ENCODE data around the gene PLXNB1.

The PLXNB1 gene

GRCh38 chr3:48432411-48433371 is 2.8 kb upstream of the PLXNB1 start:
- no peak for DNase-seq

- DNase-seq: no peak
Observed at GRCh38 chr3:48431224-48432029, 1.5 kb upstream of the PLXNB1 start.

GRCh38 chr3:48430708-48431101 is 819 bp upstream of the PLXNB1 start:
- no peak for DNase-seq

GRCh38 chr3:48429317-48429959 is 448 bp downstream of the PLXNB1 start:
- DNase-seq: no peak

DNA sequence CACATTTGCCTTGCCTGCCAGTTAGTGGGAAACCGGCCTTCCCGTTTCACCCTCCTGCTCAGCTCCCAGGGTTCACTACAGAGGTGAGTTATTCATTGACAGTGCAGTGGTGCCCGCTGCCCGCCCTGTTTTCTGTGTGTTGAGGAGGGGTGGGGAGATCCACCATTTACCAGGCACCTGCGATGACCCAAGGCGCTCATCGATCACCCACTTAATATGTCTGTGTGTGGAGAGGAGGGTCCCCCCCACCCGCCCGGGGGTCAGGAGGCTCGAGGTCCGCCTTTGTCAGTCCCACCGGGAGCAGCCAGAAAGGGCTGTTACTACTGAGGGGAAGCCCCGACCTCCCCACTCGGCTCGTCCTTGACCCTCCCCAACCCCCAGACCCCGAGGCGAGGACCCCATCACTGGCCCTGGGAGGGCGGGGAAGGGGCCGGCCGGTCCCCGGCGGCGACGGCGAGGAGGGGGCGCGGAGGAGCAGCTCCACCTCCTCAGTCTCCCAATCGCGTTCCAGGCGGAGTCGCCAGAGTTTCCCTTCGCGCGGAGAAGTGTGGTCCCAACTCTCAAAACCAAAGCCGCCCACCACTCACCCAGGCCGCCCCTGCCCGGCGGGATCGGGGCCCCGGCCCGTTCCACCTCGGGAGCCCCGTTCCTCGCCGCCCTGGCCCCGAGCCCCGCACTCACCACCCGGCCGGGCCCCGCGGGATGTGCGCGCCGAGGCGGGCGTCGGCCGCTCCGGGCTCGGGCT is 1.1 kb downstream of the PLXNB1 start:
- DNase-seq: no peak

DNA sequence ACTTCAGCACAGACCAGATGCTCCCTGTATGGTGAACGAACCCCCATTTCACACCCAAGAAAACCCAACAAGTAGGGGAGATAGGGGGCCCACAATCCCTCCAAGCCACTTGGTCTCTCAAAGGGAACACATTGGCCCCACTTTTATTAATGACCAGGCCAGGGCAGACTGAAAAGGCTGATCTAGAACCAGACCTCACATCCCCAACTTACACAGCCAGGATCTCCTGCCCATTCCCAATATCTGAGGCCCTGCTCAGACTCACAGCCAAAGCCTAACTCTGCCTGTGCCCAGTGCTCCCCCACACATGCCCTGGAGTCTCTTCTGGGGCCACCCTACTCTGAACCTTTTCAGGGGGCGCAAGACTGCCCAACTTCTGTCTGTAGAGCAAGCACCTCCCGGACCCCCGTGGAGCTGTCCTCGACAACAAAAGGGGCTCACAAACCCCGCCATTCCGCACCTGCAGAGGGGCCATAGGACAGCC is 1.8 kb downstream of the PLXNB1 start:
- DNase-seq: no peak

DNA sequence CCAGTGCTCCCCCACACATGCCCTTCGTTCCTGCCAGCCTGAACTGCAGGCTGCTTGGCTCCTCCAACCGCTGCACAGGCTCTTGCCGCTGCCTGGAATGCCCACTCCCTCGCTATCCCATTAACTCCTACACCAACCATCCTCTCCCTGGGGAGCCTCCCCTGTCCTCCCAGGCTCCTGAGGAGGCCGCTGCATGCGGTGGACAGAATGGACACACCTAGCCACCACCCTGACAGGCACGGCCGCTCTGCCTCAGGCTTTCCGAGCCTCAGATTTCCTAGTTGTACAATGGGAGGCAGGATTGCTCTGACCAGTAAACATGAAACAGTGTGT is 2.3 kb downstream of the PLXNB1 start:
- DNase-seq: no peak

DNA sequence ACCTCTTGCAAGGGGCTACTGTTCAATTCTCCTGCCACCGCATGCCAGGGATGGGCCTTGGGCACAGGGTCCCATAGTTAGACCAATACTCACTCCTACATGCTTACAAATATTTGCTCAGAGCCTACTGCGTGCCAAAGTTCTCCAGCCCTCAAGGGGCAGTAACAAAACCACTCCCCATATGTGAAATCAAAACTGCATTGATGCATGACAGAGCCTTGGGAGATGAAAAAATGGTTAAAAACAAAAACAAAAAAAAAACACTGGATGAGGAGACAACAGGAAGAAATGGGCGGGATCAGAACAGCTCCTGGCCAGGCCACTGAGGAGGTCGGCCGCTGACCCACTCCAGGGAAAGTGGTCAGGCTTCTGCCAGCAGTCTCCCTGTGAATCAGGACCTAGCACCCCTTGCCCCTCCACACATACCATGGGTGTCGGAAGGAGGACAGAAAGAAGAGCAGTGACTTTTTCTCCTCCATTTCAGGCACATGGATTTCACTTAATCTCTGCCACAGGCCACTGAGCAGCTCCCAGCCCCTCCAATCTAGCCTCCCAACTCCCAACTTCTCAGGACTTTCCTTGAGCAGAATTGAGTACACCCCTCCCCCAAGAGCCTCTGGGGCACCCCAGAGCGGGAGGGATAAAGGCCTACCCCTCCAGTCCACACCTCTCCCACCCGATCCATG is 2.8 kb downstream of the PLXNB1 start:
- DNase-seq: no peak

GRCh38 chr3:48426401-48426909 is 3.4 kb downstream of the PLXNB1 start:
- DNase-seq: no peak

GRCh38 chr3:48425281-48425812 is 4.5 kb downstream of the PLXNB1 start:
- DNase-seq: no peak

- DNase-seq: no peak
Observed at GRCh38 chr3:48423883-48424695, 5.8 kb downstream of the PLXNB1 start.

GRCh38 chr3:48423241-48423882 is 6.5 kb downstream of the PLXNB1 start:
- DNase-seq: no peak

DNA sequence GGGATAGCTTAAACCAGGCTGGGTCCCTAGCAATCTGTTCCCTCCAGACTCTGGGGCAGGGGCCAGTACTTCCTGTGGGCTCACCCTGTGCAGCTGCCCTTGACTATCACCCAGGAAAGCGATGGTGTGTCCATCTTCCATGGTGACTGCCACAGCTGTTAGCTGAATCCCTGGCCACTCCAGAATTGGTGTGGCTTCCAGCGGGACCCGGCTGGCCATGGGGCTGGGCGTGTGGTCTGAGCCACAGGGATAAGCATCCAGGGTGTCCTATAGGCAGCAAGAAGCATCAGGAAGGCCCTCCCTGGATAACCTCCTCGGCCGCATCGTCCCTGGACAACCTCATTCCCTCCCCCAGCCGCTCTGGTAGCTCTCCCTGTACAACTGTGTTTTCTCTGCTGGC is 7.2 kb downstream of the PLXNB1 start:
- DNase-seq: no peak

DNA sequence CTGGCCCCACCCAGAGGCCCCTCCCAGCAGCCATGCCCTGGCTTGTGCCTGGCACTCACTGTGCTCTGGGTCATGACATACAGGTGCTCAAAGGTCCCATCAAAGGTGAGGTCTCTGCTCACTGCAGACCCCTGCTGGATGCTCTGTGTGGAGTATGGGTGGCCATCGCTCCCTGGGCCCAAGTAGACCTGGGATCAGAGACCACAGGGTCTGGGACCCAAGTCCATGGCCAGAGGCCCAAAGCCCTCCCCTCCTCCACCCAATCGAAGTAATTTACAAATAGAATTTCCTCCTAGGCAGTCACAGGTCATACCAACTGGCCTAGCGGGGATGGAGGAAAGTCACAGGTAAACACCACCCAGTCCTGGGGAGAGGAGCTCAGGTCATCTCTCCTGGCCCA is 7.6 kb downstream of the PLXNB1 start:
- no peak for DNase-seq

DNA sequence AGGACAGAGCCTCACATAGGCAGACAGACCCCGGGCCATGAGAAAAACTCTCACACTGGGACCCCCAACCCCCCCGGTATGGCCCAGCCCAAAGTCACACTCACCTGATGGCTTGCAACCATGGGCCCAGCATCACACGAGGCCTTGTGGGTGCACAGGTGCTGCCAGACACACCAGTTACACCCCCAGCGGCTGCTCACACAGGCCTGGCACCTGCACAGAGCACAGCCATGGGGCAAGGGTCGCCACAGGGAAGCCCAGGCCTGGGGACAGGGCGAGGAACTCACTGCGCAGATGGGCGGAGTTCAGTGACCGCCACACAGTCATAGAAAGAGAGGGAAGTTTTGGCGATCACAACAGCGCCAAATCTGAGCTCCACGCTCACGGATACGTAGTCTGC is 9.3 kb downstream of the PLXNB1 start:
- DNase-seq: no peak

- DNase-seq: no peak
Observed at GRCh38 chr3:48419597-48419996, 10.3 kb downstream of the PLXNB1 start.

- DNase-seq: no peak
Observed at GRCh38 chr3:48419149-48419548, 10.7 kb downstream of the PLXNB1 start.

DNA sequence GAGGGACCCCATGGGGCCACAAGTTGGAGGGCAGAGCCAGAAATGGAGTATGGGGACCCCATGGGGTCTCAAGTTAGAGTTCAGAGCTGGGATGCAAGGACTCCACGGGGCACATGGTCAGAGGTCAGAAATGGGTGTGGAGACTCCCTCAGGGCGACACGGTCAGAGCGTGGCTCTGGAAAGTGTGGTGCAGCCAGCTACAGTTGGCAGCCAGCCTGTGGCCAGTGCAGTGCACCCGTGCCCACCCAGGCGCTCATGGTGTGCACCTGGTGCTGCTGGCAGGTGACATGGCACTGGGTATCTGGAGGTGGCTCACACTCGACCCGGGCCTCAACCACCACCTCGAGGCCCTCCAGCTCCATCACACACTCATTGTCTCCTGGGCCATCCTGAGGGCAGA is 11.2 kb downstream of the PLXNB1 start:
- no peak for DNase-seq

DNA sequence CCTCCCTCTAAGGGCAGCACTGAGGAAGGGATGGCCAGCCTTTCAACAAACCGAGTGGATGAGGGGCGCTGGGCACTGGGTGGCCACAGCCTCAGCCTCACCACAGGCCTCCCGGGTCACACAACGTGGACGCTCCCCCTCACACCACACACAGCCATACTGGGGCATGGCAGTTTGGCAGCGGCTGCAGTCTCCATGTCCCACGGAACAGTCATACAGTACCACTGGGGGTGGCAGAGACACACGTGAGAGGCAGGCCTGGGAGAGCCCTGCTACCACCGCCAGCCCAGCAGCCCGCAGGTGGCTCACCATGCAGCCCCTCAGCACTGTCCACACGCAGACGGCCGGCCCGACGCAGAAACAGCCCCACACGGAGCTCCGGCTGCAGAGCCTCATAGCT is 11.7 kb downstream of the PLXNB1 start:
- DNase-seq: no peak

DNA sequence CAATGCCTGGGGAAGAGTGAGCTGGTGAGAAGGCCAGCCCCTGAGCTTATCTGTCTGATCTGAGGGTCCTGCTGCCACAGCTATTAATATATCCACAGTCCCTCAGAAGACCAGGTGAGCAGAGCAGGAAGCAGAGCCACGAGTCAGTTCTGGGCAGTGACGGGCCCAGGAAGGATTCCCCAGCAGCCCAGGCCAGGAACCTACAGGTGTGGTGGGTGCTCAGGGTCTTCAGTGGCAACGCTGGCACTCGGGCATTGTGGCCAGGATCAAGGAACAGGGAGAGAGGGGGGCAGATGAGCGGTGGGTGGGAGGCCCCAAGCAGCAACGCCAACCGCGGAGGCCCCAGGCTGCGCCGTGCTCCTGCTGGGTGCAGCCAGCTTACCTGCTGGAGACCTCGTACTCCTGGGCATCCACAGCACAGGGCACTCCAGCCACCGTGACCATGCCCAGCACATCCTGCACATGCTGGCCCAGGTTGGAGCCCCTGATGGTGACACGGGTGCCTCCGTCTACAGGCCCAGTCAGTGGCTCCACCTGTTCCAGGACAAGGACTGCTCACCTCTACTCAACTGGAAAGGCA is 12.3 kb downstream of the PLXNB1 start:
- no peak for DNase-seq
